ENCODE data around the gene FBLN7. TPM values are rescaled to one million over a fixed set of nuclear protein-coding genes. Genes with fewer than 3 reads are reported as not detected.

The FBLN7 gene
- total RNA-seq, 2 experiments from 2014 or later, result 0.25 TPM; not detected in 1

GRCh38 chr2:112168422-112169124 is 30.4 kb downstream of the FBLN7 start:
- CTCF ChIA-PET (ENCODE audit: unreplicated experiment), result no interaction called here
- intact Hi-C loops (cut with micrococcal nuclease; ENCODE audit: unreplicated experiment), result no loop called here

GRCh38 chr2:112170495-112170894 is 32.3 kb downstream of the FBLN7 start:
- Histone ChIP-seq H3K36me3 (ENCODE audit: insufficient read depth, low read length) (no peaks in the 10 kb centered on the region), H4K20me1 (ENCODE audit: insufficient read depth, low read length) (no peaks in the 10 kb centered on the region), H2AFZ (ENCODE audit: low read length) (no peak overlapping the region), H3K27ac (ENCODE audit: low read depth, low read length, poor library complexity, severe bottlenecking) (no peak overlapping the region), H3K4me1 (ENCODE audit: insufficient read depth, low read length, poor library complexity, severe bottlenecking) (peaks cover 4% of the 10 kb centered on the region), H3K9me2 (ENCODE audit: insufficient read depth, low read length) (no peaks in the 10 kb centered on the region), H3K4me3 (ENCODE audit: low read depth, low read length, poor library complexity, severe bottlenecking) (no peak overlapping the region), H3K79me2 (ENCODE audit: insufficient read depth, low read depth, low read length) (no peaks in the 10 kb centered on the region), H3K9me3 (ENCODE audit: low read length) (no peaks in the 10 kb centered on the region), H3K4me2 (ENCODE audit: low read length) (no peak overlapping the region)
- intact Hi-C loops (cut with micrococcal nuclease; ENCODE audit: unreplicated experiment), result no loop called here
- BruUV-seq (replicated peaks), result no TSS peak
- ChIA-PET POLR2A (interaction anchor here (0.7 kb wide), 2 partner anchors 36 to 76 kb away, joined by 3 read pairs; no protein-coding TSS in a partner anchor), CTCF (ENCODE audit: unreplicated experiment) (no interaction called here)
- no peak for DNase-seq (ENCODE audit: low spot score)
- TF ChIP-seq CTCF (conservative IDR thresholded peaks at IDR 0.05; ENCODE audit: low read length), result no peak
- no peak for TF ChIP-seq EZH2phosphoT487 (IDR thresholded peaks at IDR 0.05; ENCODE audit: borderline replicate concordance, low read depth, low read length)

More at GRCh38 chr2:112168422-112169124, 30.4 kb downstream of the FBLN7 start:
- Histone ChIP-seq H3K36me3 (ENCODE audit: insufficient read depth, low read length) (no peaks in the 10 kb centered on the region), H3K9me2 (ENCODE audit: insufficient read depth, low read length) (no peaks in the 10 kb centered on the region), H3K4me2 (ENCODE audit: low read length) (no peak overlapping the region), H3K9me3 (ENCODE audit: low read length) (no peaks in the 10 kb centered on the region), H3K79me2 (ENCODE audit: insufficient read depth, low read depth, low read length) (no peaks in the 10 kb centered on the region), H2AFZ (ENCODE audit: low read length) (no peak overlapping the region), H3K27ac (ENCODE audit: low read depth, low read length, poor library complexity, severe bottlenecking) (no peak overlapping the region), H3K4me1 (ENCODE audit: insufficient read depth, low read length, poor library complexity, severe bottlenecking) (peaks cover under 1% of the 10 kb centered on the region), H4K20me1 (ENCODE audit: insufficient read depth, low read length) (no peaks in the 10 kb centered on the region), H3K4me3 (ENCODE audit: low read depth, low read length, poor library complexity, severe bottlenecking) (no peak overlapping the region)
- TF ChIP-seq EZH2phosphoT487 (IDR thresholded peaks at IDR 0.05; ENCODE audit: borderline replicate concordance, low read depth, low read length) (no peak), CTCF (conservative IDR thresholded peaks at IDR 0.05; ENCODE audit: low read length) (no peak)
- DNase-seq (ENCODE audit: low spot score), result no peak
- no TSS peak for BruUV-seq (replicated peaks)
- POLR2A ChIA-PET, result no interaction called here

- Histone ChIP-seq H3K4me1 (ENCODE audit: insufficient read depth, low read length, poor library complexity, severe bottlenecking) (peaks cover 4% of the 10 kb centered on the region), H3K79me2 (ENCODE audit: insufficient read depth, low read depth, low read length) (no peaks in the 10 kb centered on the region), H3K9me3 (ENCODE audit: low read length) (no peaks in the 10 kb centered on the region), H3K27ac (ENCODE audit: low read depth, low read length, poor library complexity, severe bottlenecking) (no peak overlapping the region), H3K4me2 (ENCODE audit: low read length) (no peak overlapping the region; the same call in 1 of the 2 replicates), H4K20me1 (ENCODE audit: insufficient read depth, low read length) (no peaks in the 10 kb centered on the region), H3K4me3 (ENCODE audit: low read depth, low read length, poor library complexity, severe bottlenecking) (no peak overlapping the region), H2AFZ (ENCODE audit: low read length) (no peak overlapping the region), H3K9me2 (ENCODE audit: insufficient read depth, low read length) (no peaks in the 10 kb centered on the region), H3K36me3 (ENCODE audit: insufficient read depth, low read length) (no peaks in the 10 kb centered on the region)
- CTCF ChIA-PET (ENCODE audit: unreplicated experiment), result no interaction called here
- POLR2A ChIA-PET, result no interaction called here
- intact Hi-C loops (cut with micrococcal nuclease; ENCODE audit: unreplicated experiment), result no loop called here
- BruUV-seq (replicated peaks), result no TSS peak
- TF ChIP-seq EZH2phosphoT487 (IDR thresholded peaks at IDR 0.05; ENCODE audit: borderline replicate concordance, low read depth, low read length), result no peak
- no peak for TF ChIP-seq CTCF (conservative IDR thresholded peaks at IDR 0.05; ENCODE audit: low read length)
- DNase-seq (ENCODE audit: low spot score), result no peak
Observed at GRCh38 chr2:112173646-112174319, 35.6 kb downstream of the FBLN7 start.
